ENCODE measurements around the gene HIPK1. TPM values are rescaled to one million over a fixed set of nuclear protein-coding genes. Genes with fewer than 3 reads are reported as not detected.

The HIPK1 gene
- total and polyA plus RNA-seq, 2 of the 13 experiments (the other 11 are each of a cell fraction or from before 2014, with no cell fraction given): 20.8 to 33.4 TPM

GRCh38 chr1:113983826-113984225, 54.7 kb downstream of the HIPK1 start:
- Histone ChIP-seq H3K27ac (ENCODE audit: extremely low read length, insufficient read depth, low read length) (no peak overlapping the region), H3K4me3 (replicated peaks in 1 of 3; ENCODE audit: insufficient read depth in 1 of 3, low read depth in 2 of 3, low read length in 3 of 3) (no peak overlapping the region), H3K27me3 (ENCODE audit: control insufficient read depth in 1 of 2, insufficient read depth in 2 of 2, low read length in 2 of 2) (no peaks in the 10 kb centered on the region; a peak in 1 of 5 replicates), H3K9ac (ENCODE audit: insufficient read depth, low read depth, low read length) (no peak overlapping the region), H3K36me3 (replicated peaks in 1 of 2; ENCODE audit: control insufficient read depth in 1 of 2, insufficient read depth in 2 of 2, low read length in 2 of 2) (no peaks in the 10 kb centered on the region), H2AFZ (ENCODE audit: low read length) (no peak overlapping the region), H4K20me1 (ENCODE audit: insufficient read depth, low read length) (no peaks in the 10 kb centered on the region), H3K4me2 (ENCODE audit: low read depth, low read length) (no peak overlapping the region), H3K4me1 (ENCODE audit: insufficient read depth, low read length) (peaks cover 37% of the 10 kb centered on the region), H3K9me3 (ENCODE audit: low read length) (no peaks in the 10 kb centered on the region), H3K79me2 (ENCODE audit: insufficient read depth, low read length) (no peaks in the 10 kb centered on the region)
- intact Hi-C loops (cut with micrococcal nuclease; ENCODE audit: unreplicated experiment): loop anchor here (2.0 kb wide), 1 partner anchor 67 kb away; no protein-coding TSS in a partner anchor
- ChIA-PET POLR2A (no interaction called here), CTCF (ENCODE audit: low intra/inter-chr PET ratio, low total read pairs) (no interaction called here)
- BruUV-seq (replicated peaks): no TSS peak
- TF ChIP-seq MIXL1 (CRISPR knock-in tag; IDR thresholded peaks at IDR 0.05) (no peak), ZFY (CRISPR knock-in tag; IDR thresholded peaks at IDR 0.05) (no peak), TBP (CRISPR knock-in tag; IDR thresholded peaks at IDR 0.05) (no peak), ZNF547 (CRISPR knock-in tag; IDR thresholded peaks at IDR 0.05) (no peak), BRD4 (CRISPR knock-in tag; IDR thresholded peaks at IDR 0.05) (no peak), ZBTB2 (CRISPR knock-in tag; IDR thresholded peaks at IDR 0.05; ENCODE audit: low read depth) (no peak), MLLT10 (CRISPR knock-in tag; IDR thresholded peaks at IDR 0.05) (no peak), ZMYM4 (CRISPR knock-in tag; IDR thresholded peaks at IDR 0.05) (no peak), ZNF704 (CRISPR knock-in tag; IDR thresholded peaks at IDR 0.05; ENCODE audit: borderline replicate concordance) (no peak), BCLAF1 (IDR thresholded peaks at IDR 0.05) (no peak), THAP9 (CRISPR knock-in tag; IDR thresholded peaks at IDR 0.05; ENCODE audit: borderline replicate concordance) (no peak), ZNF788 (CRISPR knock-in tag; IDR thresholded peaks at IDR 0.05; ENCODE audit: borderline replicate concordance) (no peak), ZSCAN25 (CRISPR knock-in tag; IDR thresholded peaks at IDR 0.05) (no peak), NCOA2 (CRISPR knock-in tag; IDR thresholded peaks at IDR 0.05) (no peak), ZNF577 (CRISPR knock-in tag; IDR thresholded peaks at IDR 0.05; ENCODE audit: borderline replicate concordance, low read depth) (no peak), TOE1 (CRISPR knock-in tag; IDR thresholded peaks at IDR 0.05) (no peak)
- in situ Hi-C loops (cut with HindIII; ENCODE audit: extremely low pct_ligation_motif_present, low pct_unique_long_range_greater_than_20kb): no loop called here
- WGBS (ENCODE audit: low lambda C conversion rate): 90% methylated on average over 7 of the region's 7 CpGs
- DNase-seq (ENCODE audit: low spot score): no peak
- no peak for FAIRE-seq
- no peak for ATAC-seq
